ENCODE data around the gene NCOA1.

GRCh38 chr2:24511894-24512293, 20.8 kb downstream of the NCOA1 start:
- TF ChIP-seq CTCF (IDR thresholded peaks at IDR 0.05; ENCODE audit: low read length) = no peak
- no peak for TF ChIP-seq EZH2 (IDR thresholded peaks at IDR 0.05; ENCODE audit: borderline replicate concordance, low read length)
